ENCODE results near the gene SPOCK2.
"Not testable (repeated sequence)": the region's sequence is repeated elsewhere in the genome, so short reads cannot be mapped to it uniquely, and the experiment has no call there.

SPOCK2 gene

GRCh38 chr10:72087969-72088888 is at the start of gene SPOCK2:
TSS of gene SPOCK2 (minus strand) at chr10:72088551. CDS start at chr10:72088328, 223 bp downstream.
- no peak for DNase-seq

GRCh38 chr10:72137583-72137982 is 49.2 kb upstream of the SPOCK2 start:
- DNase-seq = no peak

- DNase-seq = not testable (repeated sequence)
Measured at GRCh38 chr10:72136225-72136624, 47.9 kb upstream of the SPOCK2 start.

GRCh38 chr10:72134785-72135767 is 46.7 kb upstream of the SPOCK2 start:
- no peak for DNase-seq

- no peak for DNase-seq
Measured at GRCh38 chr10:72133517-72133916, 45.2 kb upstream of the SPOCK2 start.

- no peak for DNase-seq
Measured at GRCh38 chr10:72132854-72133253, 44.5 kb upstream of the SPOCK2 start.

GRCh38 chr10:72127571-72127970 is 39.2 kb upstream of the SPOCK2 start:
- DNase-seq = no peak

GRCh38 chr10:72126872-72127232 is 38.5 kb upstream of the SPOCK2 start:
- no peak for DNase-seq

GRCh38 chr10:72126184-72126871 is 38.0 kb upstream of the SPOCK2 start:
- DNase-seq = no peak

- no peak for DNase-seq
Measured at GRCh38 chr10:72124989-72125388, 36.6 kb upstream of the SPOCK2 start.

GRCh38 chr10:72124381-72124780 is 36.0 kb upstream of the SPOCK2 start:
- DNase-seq = no peak

- no peak for DNase-seq
Measured at GRCh38 chr10:72123616-72124015, 35.3 kb upstream of the SPOCK2 start.

- no peak for DNase-seq
Measured at GRCh38 chr10:72122221-72122620, 33.9 kb upstream of the SPOCK2 start.

GRCh38 chr10:72121389-72121788 is 33.0 kb upstream of the SPOCK2 start:
- no peak for DNase-seq

GRCh38 chr10:72116372-72116771 is 28.0 kb upstream of the SPOCK2 start:
- no peak for DNase-seq

GRCh38 chr10:72114706-72115450 is 26.5 kb upstream of the SPOCK2 start:
- no peak for DNase-seq

- no peak for DNase-seq
Measured at GRCh38 chr10:72110673-72111401, 22.5 kb upstream of the SPOCK2 start.

- DNase-seq = no peak
Measured at GRCh38 chr10:72109636-72110157, 21.3 kb upstream of the SPOCK2 start.

GRCh38 chr10:72108830-72109635 is 20.7 kb upstream of the SPOCK2 start:
- DNase-seq = no peak

GRCh38 chr10:72108004-72108370 is 19.6 kb upstream of the SPOCK2 start:
- DNase-seq = not testable (repeated sequence)

Data from NCI-H524 treated with DMSO at 0.1 percent for 48 hours (cell line).